ENCODE data around the gene PRDM16. TPM values are rescaled to one million over a fixed set of nuclear protein-coding genes. Genes with fewer than 3 reads are reported as not detected.
A peak's percentile ranks its signal among the peaks of the same experiment; 100 is the strongest.

Gene PRDM16
- total and polyA plus RNA-seq, 2 of the 13 experiments (the other 11 are each of a cell fraction or from before 2014, with no cell fraction given), result 0.15 to 0.81 TPM

GRCh38 chr1:3457910-3458883, 389.2 kb downstream of the PRDM16 start (continued):
- TF ChIP-seq MAZ (IDR thresholded peaks at IDR 0.05; ENCODE audit: borderline replicate concordance, low read depth, low read length) (no peak), MAZ (CRISPR knock-in tag; IDR thresholded peaks at IDR 0.05; ENCODE audit: low read depth) (0 out of 2 replicates have a peak, but pooled peaks have one; percentile 35), ZNF772 (CRISPR knock-in tag; IDR thresholded peaks at IDR 0.05) (peak; percentile 66; the same call in 1 of the 2 replicates), ZC3H4 (CRISPR knock-in tag; IDR thresholded peaks at IDR 0.05; ENCODE audit: borderline replicate concordance) (peak; percentile 91), ZNF574 (CRISPR knock-in tag; IDR thresholded peaks at IDR 0.05) (no peak; the same call in 1 of the 2 replicates), SPEN (CRISPR knock-in tag; IDR thresholded peaks at IDR 0.05; ENCODE audit: low read depth) (0 out of 2 replicates have a peak, but pooled peaks have one; percentile 12), ZNF292 (CRISPR knock-in tag; IDR thresholded peaks at IDR 0.05; ENCODE audit: borderline replicate concordance, low read depth) (0 out of 2 replicates have a peak, but pooled peaks have one; percentile 17), AGO2 (optimal IDR thresholded peaks at IDR 0.05; ENCODE audit: low read depth, low read length) (peak; percentile 90), SSRP1 (CRISPR knock-in tag; IDR thresholded peaks at IDR 0.05) (no peak), SALL1 (CRISPR knock-in tag; IDR thresholded peaks at IDR 0.05) (peak; percentile 57), RXRB (CRISPR knock-in tag; IDR thresholded peaks at IDR 0.05; ENCODE audit: borderline replicate concordance) (peak; percentile 20; the same call in 1 of the 2 replicates), GLI4 (CRISPR knock-in tag; IDR thresholded peaks at IDR 0.05; ENCODE audit: borderline replicate concordance) (no peak), FOSL2 (CRISPR knock-in tag; IDR thresholded peaks at IDR 0.05) (peak; percentile 4; the same call in 1 of the 2 replicates), GPBP1L1 (CRISPR knock-in tag; IDR thresholded peaks at IDR 0.05) (no peak), MYC (CRISPR knock-in tag; IDR thresholded peaks at IDR 0.05; ENCODE audit: borderline replicate concordance) (peak; percentile 86; the same call in 1 of the 2 replicates)
- TF ChIP-seq, protein P1, sequence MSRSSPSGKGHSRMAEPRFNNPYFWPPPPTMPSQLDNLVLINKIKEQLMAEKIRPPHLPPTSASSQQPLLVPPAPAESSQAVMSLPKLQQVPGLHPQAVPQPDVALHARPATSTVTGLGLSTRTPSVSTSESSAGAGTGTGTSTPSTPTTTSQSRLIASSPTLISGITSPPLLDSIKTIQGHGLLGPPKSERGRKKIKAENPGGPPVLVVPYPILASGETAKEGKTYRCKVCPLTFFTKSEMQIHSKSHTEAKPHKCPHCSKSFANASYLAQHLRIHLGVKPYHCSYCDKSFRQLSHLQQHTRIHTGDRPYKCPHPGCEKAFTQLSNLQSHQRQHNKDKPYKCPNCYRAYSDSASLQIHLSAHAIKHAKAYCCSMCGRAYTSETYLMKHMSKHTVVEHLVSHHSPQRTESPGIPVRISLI (CRISPR knock-in tag; IDR thresholded peaks at IDR 0.05; ENCODE audit: borderline replicate concordance), result no peak
- TF ChIP-seq, protein P2, sequence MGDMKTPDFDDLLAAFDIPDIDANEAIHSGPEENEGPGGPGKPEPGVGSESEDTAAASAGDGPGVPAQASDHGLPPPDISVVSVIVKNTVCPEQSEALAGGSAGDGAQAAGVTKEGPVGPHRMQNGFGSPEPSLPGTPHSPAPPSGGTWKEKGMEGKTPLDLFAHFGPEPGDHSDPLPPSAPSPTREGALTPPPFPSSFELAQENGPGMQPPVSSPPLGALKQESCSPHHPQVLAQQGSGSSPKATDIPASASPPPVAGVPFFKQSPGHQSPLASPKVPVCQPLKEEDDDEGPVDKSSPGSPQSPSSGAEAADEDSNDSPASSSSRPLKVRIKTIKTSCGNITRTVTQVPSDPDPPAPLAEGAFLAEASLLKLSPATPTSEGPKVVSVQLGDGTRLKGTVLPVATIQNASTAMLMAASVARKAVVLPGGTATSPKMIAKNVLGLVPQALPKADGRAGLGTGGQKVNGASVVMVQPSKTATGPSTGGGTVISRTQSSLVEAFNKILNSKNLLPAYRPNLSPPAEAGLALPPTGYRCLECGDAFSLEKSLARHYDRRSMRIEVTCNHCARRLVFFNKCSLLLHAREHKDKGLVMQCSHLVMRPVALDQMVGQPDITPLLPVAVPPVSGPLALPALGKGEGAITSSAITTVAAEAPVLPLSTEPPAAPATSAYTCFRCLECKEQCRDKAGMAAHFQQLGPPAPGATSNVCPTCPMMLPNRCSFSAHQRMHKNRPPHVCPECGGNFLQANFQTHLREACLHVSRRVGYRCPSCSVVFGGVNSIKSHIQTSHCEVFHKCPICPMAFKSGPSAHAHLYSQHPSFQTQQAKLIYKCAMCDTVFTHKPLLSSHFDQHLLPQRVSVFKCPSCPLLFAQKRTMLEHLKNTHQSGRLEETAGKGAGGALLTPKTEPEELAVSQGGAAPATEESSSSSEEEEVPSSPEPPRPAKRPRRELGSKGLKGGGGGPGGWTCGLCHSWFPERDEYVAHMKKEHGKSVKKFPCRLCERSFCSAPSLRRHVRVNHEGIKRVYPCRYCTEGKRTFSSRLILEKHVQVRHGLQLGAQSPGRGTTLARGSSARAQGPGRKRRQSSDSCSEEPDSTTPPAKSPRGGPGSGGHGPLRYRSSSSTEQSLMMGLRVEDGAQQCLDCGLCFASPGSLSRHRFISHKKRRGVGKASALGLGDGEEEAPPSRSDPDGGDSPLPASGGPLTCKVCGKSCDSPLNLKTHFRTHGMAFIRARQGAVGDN (CRISPR knock-in tag; IDR thresholded peaks at IDR 0.05), result peak; percentile 87
